ENCODE data around the gene ZNF367. TPM values are rescaled to one million over a fixed set of nuclear protein-coding genes. Genes with fewer than 3 reads are reported as not detected.
A peak's percentile ranks its signal among the peaks of the same experiment; 100 is the strongest.
"Not testable (repeated sequence)": the region's sequence is repeated elsewhere in the genome, so short reads cannot be mapped to it uniquely, and the experiment has no call there.

The ZNF367 gene
- polyA plus RNA-seq, 12 donors: 5.8 to 10.5 (median 6.8) TPM; not detected in 1

DNA sequence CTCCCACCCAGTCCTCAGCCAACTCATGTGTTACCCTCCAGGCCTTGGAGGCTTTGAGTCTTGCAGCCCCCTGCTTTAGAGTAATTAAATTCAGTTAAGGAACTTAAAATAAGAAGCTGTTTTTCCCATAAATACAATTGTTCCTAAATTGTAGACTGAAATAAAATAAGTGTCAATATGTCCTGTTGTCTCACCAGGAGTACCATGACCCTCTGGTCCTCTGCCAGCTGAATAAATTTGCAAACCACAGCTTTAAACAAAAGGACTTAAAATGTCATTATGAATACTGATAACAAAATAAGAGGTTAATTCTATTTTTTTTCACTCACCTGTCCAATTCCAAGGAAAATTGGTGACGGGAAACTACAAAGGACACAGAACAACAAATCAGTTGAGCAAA is 50.2 kb downstream of the ZNF367 start:
- DNase-seq: no peak

- no peak for DNase-seq
These were observed 54.8 kb downstream of the ZNF367 start for GRCh38 chr9:96363175-96363967.

DNA sequence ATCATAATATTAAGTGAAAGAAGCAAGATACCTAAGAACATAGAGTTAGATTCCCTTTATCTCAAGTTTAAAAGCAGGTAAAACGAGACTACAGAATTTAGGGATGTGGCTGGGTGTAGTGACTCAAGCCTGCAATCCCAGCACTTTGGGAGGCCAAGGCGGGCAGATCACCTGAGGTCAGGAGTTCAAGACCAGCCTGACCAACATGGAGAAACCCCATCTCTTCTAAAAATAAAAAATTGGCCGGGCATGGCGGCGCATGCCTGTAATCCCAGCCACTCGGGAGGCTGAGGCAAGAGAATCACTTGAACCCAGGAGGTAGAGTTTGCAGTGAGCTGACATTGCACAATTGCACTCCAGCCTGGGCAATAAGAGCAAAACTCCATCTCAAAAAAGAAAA is 56.1 kb downstream of the ZNF367 start:
- DNase-seq: not testable (repeated sequence)

DNA sequence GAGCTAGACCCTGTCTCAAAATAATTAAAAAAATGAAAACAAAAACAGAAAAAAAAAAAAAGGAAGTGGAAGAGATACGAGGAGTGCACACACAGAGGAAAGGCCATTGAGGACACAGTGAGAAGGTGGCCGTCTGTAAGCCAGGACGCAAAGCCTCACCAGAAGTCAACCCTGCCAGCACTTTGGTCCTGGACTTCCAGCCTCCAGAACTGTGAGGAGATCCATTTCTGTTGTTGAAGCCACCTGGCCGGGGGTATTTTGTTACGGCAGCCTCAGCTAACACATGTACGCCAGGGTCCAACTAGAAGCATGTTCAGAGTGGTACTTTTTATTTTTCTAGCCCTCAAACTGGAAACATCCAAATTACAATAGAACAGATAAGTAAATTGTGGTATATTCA is 56.5 kb downstream of the ZNF367 start:
- no peak for DNase-seq

DNA sequence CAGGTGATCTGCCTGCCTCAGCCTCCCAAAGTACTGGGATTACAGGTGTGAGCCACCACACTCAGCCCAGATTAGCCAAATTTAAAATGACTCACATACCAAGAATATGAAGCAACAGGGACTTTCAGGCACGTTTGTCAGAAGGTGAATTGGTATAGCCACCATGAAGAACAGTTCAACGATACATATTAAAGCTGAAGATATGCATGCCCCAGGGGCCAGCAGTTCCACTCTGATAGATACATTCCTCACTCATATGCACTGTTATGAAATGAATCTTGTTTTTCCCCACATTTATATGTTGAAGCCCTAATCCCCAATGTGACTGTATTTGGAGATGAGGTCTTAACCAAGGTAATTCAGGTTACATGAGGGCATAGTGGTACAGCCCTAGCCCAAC is 57.2 kb downstream of the ZNF367 start:
- no peak for DNase-seq

DNA sequence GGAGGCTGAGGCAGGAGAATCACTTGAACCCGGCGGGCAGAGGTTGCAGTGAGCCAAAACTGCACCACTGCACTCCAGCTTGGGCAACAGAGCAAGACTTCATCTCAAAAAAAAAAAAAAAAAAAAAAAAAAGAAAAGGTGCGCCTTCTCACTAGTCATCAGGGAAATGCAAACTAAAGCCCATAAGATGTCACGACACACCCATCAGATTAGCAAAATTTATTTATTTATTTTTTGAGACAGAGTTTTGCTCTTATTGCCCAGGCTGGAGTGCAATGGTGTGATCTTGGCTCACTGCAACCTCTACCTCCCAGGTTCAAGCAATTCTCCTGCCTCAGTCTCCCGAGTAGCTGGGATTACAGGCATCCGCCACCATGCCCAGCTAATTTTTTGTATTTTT is 57.6 kb downstream of the ZNF367 start:
- DNase-seq: not testable (repeated sequence)

- no peak for DNase-seq
These were observed 67.3 kb downstream of the ZNF367 start for GRCh38 chr9:96350866-96351265.

DNA sequence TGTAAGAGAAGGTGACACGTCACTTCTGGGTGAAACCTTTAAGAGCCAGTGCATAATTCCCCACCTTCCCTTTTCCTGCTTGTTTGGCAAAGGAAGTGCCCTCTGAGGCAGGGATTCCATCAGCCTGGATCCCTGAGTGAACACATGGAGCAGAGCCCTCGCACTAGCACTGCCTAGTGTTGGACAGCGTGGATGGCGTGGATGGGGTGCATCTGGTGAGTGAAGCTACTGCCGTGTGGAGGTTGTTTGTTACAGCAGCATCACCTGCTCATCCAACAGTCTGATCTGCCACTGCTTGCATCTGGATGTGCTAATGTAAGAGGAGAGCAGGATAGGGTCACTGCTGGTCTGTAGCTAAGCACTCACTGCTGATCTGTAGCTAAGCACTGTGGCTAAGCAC is 69.9 kb downstream of the ZNF367 start:
- no peak for DNase-seq

DNA sequence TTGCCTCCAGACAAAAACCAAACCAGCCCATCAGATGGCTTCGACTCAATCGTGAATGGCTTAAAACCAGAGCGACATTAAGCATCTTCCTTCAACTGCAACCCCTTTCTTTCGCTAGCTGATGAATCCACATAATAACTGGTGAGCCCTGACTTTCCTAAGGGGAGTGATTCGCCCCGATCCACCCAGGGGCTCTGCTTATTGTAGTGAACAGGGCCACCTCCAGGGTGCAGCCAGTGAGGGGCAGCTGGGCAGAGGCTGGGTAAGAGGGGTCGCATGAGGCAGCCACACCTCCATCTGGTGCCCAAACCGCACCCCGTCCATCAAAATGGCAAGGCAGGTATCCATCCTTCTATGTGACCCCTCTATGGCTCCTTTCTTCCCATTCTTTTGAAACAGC is 72.6 kb downstream of the ZNF367 start:
- DNase-seq: no peak

DNA sequence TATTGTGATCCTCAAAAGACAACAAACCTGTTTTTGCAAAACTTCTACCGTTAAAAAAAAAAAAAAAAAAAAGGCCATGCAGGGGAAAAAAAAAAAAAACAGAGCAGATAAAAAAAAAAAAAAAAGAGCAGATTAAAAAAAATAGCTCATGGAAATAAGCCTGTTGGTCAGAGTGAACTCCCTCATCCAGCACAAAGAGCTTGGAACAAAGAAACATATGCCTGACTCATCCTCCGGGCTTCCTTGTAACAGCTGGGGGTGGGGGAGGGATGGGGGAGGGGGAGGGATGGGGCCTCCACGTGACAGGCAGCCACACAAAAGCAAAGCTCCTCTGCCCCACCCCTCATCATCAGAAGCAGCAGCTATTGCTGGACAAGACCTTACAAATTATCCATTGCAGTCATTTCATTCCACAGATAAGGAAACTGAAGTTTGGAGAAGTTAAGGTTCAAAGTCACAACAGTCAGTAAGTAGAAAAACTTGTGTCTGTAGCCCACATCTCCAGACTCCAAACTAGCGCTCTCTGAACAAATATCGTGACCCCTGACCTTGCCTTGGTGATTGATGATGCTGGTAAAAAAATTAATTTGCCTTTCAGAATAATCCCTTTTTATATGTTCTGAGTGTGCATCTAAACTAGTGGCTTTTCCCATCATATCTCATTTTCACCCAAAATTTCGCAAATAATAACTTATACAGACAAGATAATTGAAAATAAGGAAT is 73.6 kb downstream of the ZNF367 start:
- DNase-seq: peak; percentile 50

GRCh38 chr9:96343515-96344360 is 74.4 kb downstream of the ZNF367 start:
- DNase-seq: no peak

GRCh38 chr9:96342571-96343245 is 75.5 kb downstream of the ZNF367 start:
- no peak for DNase-seq

DNA sequence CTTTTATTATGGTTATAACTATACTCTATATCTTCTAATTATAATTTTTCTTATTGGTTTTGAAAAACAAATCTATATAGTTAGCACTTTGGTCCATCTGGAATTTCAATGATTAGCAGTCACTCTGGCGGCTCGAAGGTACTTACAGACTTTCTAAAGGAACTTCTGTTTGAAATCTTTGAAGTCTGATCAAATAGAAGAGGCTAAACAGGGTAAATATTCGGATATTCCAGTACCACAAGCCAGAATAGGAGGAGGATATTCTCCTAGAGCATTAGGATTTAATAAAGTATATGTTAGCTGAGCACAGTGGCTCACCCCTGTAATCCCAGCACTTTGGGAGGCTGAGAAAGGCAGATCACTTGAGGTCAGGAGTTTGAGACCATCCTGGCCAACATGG is 77.5 kb downstream of the ZNF367 start:
- no peak for DNase-seq

- no peak for DNase-seq
These were observed 79.9 kb downstream of the ZNF367 start for GRCh38 chr9:96338299-96338698.

Other genes starting within 250 kb of the ZNF367 start
- gene HSD17B3, start 116.2 kb downstream of the ZNF367 start, polyA plus RNA-seq (ENCODE audit: insufficient read length in 12 of 12): 1 to 10 TPM in 4 of 12 donors, under 1 TPM in 6, not detected in 2; 0.20 to 2.7 (median 0.52) TPM
- gene SLC35D2, start 34.7 kb downstream of the ZNF367 start, polyA plus RNA-seq (ENCODE audit: insufficient read length in 12 of 12): 10 to 100 TPM in 11 of 12 donors, not detected in 1; 16.9 to 32.3 (median 24.6) TPM
- 10 to 100 TPM in 9 of 12 donors, 1 to 10 TPM in 2, not detected in 1; 8.7 to 13.3 (median 12.0) TPM for gene HABP4, start 31.8 kb upstream of the ZNF367 start, polyA plus RNA-seq (ENCODE audit: insufficient read length in 12 of 12)
- 10 to 100 TPM in 11 of 12 donors, not detected in 1; 13.4 to 22.7 (median 17.7) TPM for gene CDC14B, start 201.5 kb upstream of the ZNF367 start, polyA plus RNA-seq (ENCODE audit: insufficient read length in 12 of 12)
- 10 to 100 TPM in 9 of 12 donors, 1 to 10 TPM in 2, not detected in 1; 7.8 to 18.0 (median 13.3) TPM for gene PRXL2C, start 236.9 kb upstream of the ZNF367 start, polyA plus RNA-seq (ENCODE audit: insufficient read length in 12 of 12)

Measured in muscle of arm (tissue), 12 donors.